ENCODE measurements around the gene ERC2.

The ERC2 gene

GRCh38 chr3:56107157-56107556 is 361.1 kb downstream of the ERC2 start:
- H3K9ac ChIP-seq (ENCODE audit: low read depth in 1 of 2, low read length in 2 of 2): no peak overlapping the region
- no peaks in the 10 kb centered on the region for H3K36me3 ChIP-seq (ENCODE audit: control insufficient read depth in 2 of 2, insufficient read depth in 2 of 2, low read length in 2 of 2)
- no peak overlapping the region for H3K27ac ChIP-seq (ENCODE audit: low read depth in 2 of 2, low read length in 2 of 2)
- H3K4me1 ChIP-seq (ENCODE audit: control insufficient read depth in 2 of 2, insufficient read depth in 2 of 2, low read length in 2 of 2): no peaks in the 10 kb centered on the region
- H3K4me3 ChIP-seq (ENCODE audit: low read length in 2 of 2): no peak overlapping the region
- H3K9me3 ChIP-seq (ENCODE audit: control insufficient read depth in 2 of 2, low read length in 2 of 2): no peaks in the 10 kb centered on the region
- no peaks in the 10 kb centered on the region for H3K27me3 ChIP-seq (ENCODE audit: control insufficient read depth in 2 of 2, insufficient read depth in 2 of 2, low read length in 2 of 2)

DNA sequence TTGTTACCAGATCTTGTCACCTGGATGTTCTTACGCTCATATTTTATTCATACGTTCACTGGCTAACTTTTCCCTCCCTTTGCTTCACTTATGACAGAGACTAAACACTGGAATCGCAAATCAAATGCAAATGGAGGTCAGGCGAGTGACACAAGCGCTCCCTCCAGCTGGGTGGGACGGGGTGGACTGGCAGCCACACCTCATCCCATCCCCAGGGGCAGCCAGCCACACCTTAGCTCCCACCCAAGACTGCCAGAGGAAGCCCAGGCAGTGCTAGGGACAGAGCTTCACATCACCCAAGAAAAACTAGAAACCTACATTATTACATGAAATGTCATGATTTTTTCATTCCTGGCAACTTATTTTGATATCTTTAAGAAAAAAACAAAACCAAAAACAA is 366.2 kb downstream of the ERC2 start:
- Histone ChIP-seq H3K27me3 (ENCODE audit: control insufficient read depth in 2 of 2, insufficient read depth in 2 of 2, low read length in 2 of 2) (no peaks in the 10 kb centered on the region), H3K9me3 (ENCODE audit: control insufficient read depth in 2 of 2, low read length in 2 of 2) (no peaks in the 10 kb centered on the region), H3K9ac (ENCODE audit: low read depth in 1 of 2, low read length in 2 of 2) (no peak overlapping the region), H3K27ac (ENCODE audit: low read depth in 2 of 2, low read length in 2 of 2) (no peak overlapping the region), H3K36me3 (ENCODE audit: control insufficient read depth in 2 of 2, insufficient read depth in 2 of 2, low read length in 2 of 2) (no peaks in the 10 kb centered on the region), H3K4me3 (ENCODE audit: low read length in 2 of 2) (no peak overlapping the region), H3K4me1 (ENCODE audit: control insufficient read depth in 2 of 2, insufficient read depth in 2 of 2, low read length in 2 of 2) (no peaks in the 10 kb centered on the region)

DNA sequence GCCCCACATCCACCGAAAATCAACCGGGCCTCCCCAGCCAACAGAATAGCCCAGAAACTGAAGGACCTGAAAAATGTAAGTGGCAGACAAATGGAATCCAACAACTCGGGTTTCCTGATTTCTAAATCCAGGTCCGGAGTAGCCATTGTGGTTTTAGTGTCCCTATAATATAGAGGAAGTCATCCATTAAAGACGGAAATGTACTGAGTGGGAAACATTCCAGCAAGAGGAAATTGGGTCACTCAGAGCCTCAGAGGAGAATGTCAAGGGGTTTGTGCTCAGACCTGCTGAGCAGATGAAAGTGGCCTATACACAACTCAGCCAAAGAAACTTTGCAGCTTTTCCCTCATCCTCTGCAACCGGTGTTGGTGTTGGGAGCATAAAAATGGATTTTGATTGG is 366.7 kb downstream of the ERC2 start:
- Histone ChIP-seq H3K9me3 (ENCODE audit: control insufficient read depth in 2 of 2, low read length in 2 of 2) (no peaks in the 10 kb centered on the region), H3K4me3 (ENCODE audit: low read length in 2 of 2) (no peak overlapping the region), H3K4me1 (ENCODE audit: control insufficient read depth in 2 of 2, insufficient read depth in 2 of 2, low read length in 2 of 2) (no peaks in the 10 kb centered on the region), H3K36me3 (ENCODE audit: control insufficient read depth in 2 of 2, insufficient read depth in 2 of 2, low read length in 2 of 2) (no peaks in the 10 kb centered on the region), H3K27ac (ENCODE audit: low read depth in 2 of 2, low read length in 2 of 2) (no peak overlapping the region), H3K9ac (ENCODE audit: low read depth in 1 of 2, low read length in 2 of 2) (no peak overlapping the region), H3K27me3 (ENCODE audit: control insufficient read depth in 2 of 2, insufficient read depth in 2 of 2, low read length in 2 of 2) (no peaks in the 10 kb centered on the region)

DNA sequence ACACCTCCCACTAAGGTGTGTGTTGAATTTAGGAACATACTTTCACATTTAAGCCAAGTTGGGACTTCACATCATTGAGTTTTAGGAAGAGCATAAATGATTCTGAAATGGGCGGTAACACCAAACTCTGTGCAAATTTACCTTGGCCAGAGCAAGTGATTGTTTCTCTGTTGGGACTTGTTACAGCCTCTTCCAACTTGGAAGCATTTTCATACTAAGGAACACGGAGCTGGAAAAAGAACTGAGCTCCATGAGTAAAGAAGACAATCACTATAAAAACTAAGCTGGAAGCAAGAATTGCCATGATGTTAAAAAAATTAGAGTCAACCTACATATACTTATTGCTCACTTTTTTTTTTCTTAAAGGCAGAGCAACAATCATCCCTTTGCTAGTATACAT is 371.3 kb downstream of the ERC2 start:
- H3K9ac ChIP-seq (ENCODE audit: low read depth in 1 of 2, low read length in 2 of 2): no peak overlapping the region
- no peaks in the 10 kb centered on the region for H3K36me3 ChIP-seq (ENCODE audit: control insufficient read depth in 2 of 2, insufficient read depth in 2 of 2, low read length in 2 of 2)
- no peaks in the 10 kb centered on the region for H3K4me1 ChIP-seq (ENCODE audit: control insufficient read depth in 2 of 2, insufficient read depth in 2 of 2, low read length in 2 of 2)
- H3K9me3 ChIP-seq (ENCODE audit: control insufficient read depth in 2 of 2, low read length in 2 of 2): no peaks in the 10 kb centered on the region
- no peaks in the 10 kb centered on the region for H3K27me3 ChIP-seq (ENCODE audit: control insufficient read depth in 2 of 2, insufficient read depth in 2 of 2, low read length in 2 of 2)
- H3K4me3 ChIP-seq (ENCODE audit: low read length in 2 of 2): no peak overlapping the region
- no peak overlapping the region for H3K27ac ChIP-seq (ENCODE audit: low read depth in 2 of 2, low read length in 2 of 2)

DNA sequence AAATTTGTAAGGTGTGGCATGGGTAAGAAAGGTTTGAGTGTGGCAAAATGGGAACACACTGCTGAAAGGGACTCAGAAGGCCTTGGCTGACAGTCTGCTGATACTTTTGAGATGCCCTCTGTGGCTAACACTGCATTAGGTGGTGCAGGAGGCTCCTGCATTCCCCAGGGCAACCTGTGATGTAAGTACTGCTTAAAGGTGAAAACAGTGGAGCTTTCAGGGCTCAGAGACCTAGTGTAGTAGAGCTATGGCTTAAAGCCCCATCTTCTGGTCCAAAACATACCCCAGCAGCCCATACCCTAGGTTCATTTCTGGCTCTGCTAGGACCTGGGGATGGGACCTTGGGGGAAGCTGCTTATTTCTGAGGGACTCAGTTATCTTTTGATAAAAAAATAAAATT is 374.1 kb downstream of the ERC2 start:
- no peaks in the 10 kb centered on the region for H3K4me1 ChIP-seq (ENCODE audit: control insufficient read depth in 2 of 2, insufficient read depth in 2 of 2, low read length in 2 of 2)
- H3K4me3 ChIP-seq (ENCODE audit: low read length in 2 of 2): no peak overlapping the region
- no peak overlapping the region for H3K27ac ChIP-seq (ENCODE audit: low read depth in 2 of 2, low read length in 2 of 2)

GRCh38 chr3:56089739-56090138 is 378.5 kb downstream of the ERC2 start:
- Histone ChIP-seq H3K9me3 (ENCODE audit: control insufficient read depth in 2 of 2, low read length in 2 of 2) (no peaks in the 10 kb centered on the region), H3K4me3 (ENCODE audit: low read length in 2 of 2) (no peak overlapping the region), H3K27me3 (ENCODE audit: control insufficient read depth in 2 of 2, insufficient read depth in 2 of 2, low read length in 2 of 2) (peaks cover 0 to 2% of the 10 kb centered on the region in 2 donors), H3K4me1 (ENCODE audit: control insufficient read depth in 2 of 2, insufficient read depth in 2 of 2, low read length in 2 of 2) (no peaks in the 10 kb centered on the region), H3K36me3 (ENCODE audit: control insufficient read depth in 2 of 2, insufficient read depth in 2 of 2, low read length in 2 of 2) (no peaks in the 10 kb centered on the region), H3K27ac (ENCODE audit: low read depth in 2 of 2, low read length in 2 of 2) (no peak overlapping the region), H3K9ac (ENCODE audit: low read depth in 1 of 2, low read length in 2 of 2) (no peak overlapping the region)

More for the DNA sequence above, 374.1 kb downstream of the ERC2 start:
- Histone ChIP-seq H3K9me3 (ENCODE audit: control insufficient read depth in 2 of 2, low read length in 2 of 2) (no peaks in the 10 kb centered on the region), H3K9ac (ENCODE audit: low read depth in 1 of 2, low read length in 2 of 2) (no peak overlapping the region), H3K27me3 (ENCODE audit: control insufficient read depth in 2 of 2, insufficient read depth in 2 of 2, low read length in 2 of 2) (peaks cover 0 to 2% of the 10 kb centered on the region in 2 donors), H3K36me3 (ENCODE audit: control insufficient read depth in 2 of 2, insufficient read depth in 2 of 2, low read length in 2 of 2) (no peaks in the 10 kb centered on the region)

- Histone ChIP-seq H3K27me3 (ENCODE audit: control insufficient read depth in 2 of 2, insufficient read depth in 2 of 2, low read length in 2 of 2) (peaks cover 0 to 2% of the 10 kb centered on the region in 2 donors), H3K27ac (ENCODE audit: low read depth in 2 of 2, low read length in 2 of 2) (no peak overlapping the region), H3K36me3 (ENCODE audit: control insufficient read depth in 2 of 2, insufficient read depth in 2 of 2, low read length in 2 of 2) (no peaks in the 10 kb centered on the region), H3K4me1 (ENCODE audit: control insufficient read depth in 2 of 2, insufficient read depth in 2 of 2, low read length in 2 of 2) (no peaks in the 10 kb centered on the region), H3K9me3 (ENCODE audit: control insufficient read depth in 2 of 2, low read length in 2 of 2) (no peaks in the 10 kb centered on the region), H3K9ac (ENCODE audit: low read depth in 1 of 2, low read length in 2 of 2) (no peak overlapping the region), H3K4me3 (ENCODE audit: low read length in 2 of 2) (no peak overlapping the region)
Observed at GRCh38 chr3:56087451-56088053, 380.7 kb downstream of the ERC2 start.

DNA sequence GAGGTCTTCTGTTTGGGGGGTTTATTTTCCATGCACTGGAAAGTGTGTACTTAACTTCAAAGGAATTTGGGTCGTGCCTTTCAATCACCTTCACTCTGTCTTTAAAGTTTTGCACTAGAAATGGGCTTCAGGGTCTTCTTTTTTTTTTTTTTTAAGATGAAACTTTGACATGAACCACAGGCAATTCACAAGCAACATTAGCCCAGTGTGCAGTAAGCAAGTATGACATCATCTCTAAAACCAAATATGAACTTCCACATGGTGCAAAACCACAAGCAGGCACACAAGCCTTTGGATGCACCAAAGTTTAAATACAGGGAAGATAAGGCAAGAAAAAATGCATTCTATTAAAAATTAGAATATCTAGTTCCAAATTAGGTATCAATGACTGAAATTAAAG is 381.9 kb downstream of the ERC2 start:
- H3K9ac ChIP-seq (ENCODE audit: low read depth in 1 of 2, low read length in 2 of 2): no peak overlapping the region
- no peaks in the 10 kb centered on the region for H3K9me3 ChIP-seq (ENCODE audit: control insufficient read depth in 2 of 2, low read length in 2 of 2)
- no peaks in the 10 kb centered on the region for H3K4me1 ChIP-seq (ENCODE audit: control insufficient read depth in 2 of 2, insufficient read depth in 2 of 2, low read length in 2 of 2)
- H3K27me3 ChIP-seq (ENCODE audit: control insufficient read depth in 2 of 2, insufficient read depth in 2 of 2, low read length in 2 of 2): peaks cover 0 to under 1% of the 10 kb centered on the region in 2 donors
- no peak overlapping the region for H3K27ac ChIP-seq (ENCODE audit: low read depth in 2 of 2, low read length in 2 of 2)
- H3K4me3 ChIP-seq (ENCODE audit: low read length in 2 of 2): no peak overlapping the region
- H3K36me3 ChIP-seq (ENCODE audit: control insufficient read depth in 2 of 2, insufficient read depth in 2 of 2, low read length in 2 of 2): no peaks in the 10 kb centered on the region

DNA sequence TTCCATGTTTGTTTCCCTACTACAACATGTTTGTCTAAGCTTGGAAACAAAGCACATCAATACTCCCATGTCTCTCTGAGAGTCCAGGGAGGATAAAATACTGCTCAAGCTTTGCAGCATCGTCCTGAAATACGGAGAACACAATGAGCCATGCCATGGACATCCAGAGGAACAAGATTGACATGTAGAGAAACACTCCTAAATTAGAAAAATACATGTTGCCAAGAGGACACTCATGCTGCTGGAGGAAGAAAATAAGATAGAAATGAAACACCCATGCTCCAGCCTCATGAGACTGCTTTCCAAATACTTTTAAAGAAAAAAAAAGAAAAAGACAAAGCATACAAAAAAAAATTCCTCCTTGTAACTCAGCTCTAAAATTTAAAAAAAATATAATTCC is 387.0 kb downstream of the ERC2 start:
- Histone ChIP-seq H3K4me1 (ENCODE audit: control insufficient read depth in 2 of 2, insufficient read depth in 2 of 2, low read length in 2 of 2) (no peaks in the 10 kb centered on the region), H3K9me3 (ENCODE audit: control insufficient read depth in 2 of 2, low read length in 2 of 2) (no peaks in the 10 kb centered on the region), H3K36me3 (ENCODE audit: control insufficient read depth in 2 of 2, insufficient read depth in 2 of 2, low read length in 2 of 2) (no peaks in the 10 kb centered on the region), H3K9ac (ENCODE audit: low read depth in 1 of 2, low read length in 2 of 2) (no peak overlapping the region), H3K4me3 (ENCODE audit: low read length in 2 of 2) (no peak overlapping the region), H3K27me3 (ENCODE audit: control insufficient read depth in 2 of 2, insufficient read depth in 2 of 2, low read length in 2 of 2) (no peaks in the 10 kb centered on the region), H3K27ac (ENCODE audit: low read depth in 2 of 2, low read length in 2 of 2) (no peak overlapping the region)

GRCh38 chr3:56076746-56077145 is 391.5 kb downstream of the ERC2 start:
- Histone ChIP-seq H3K4me1 (ENCODE audit: control insufficient read depth in 2 of 2, insufficient read depth in 2 of 2, low read length in 2 of 2) (no peaks in the 10 kb centered on the region), H3K27me3 (ENCODE audit: control insufficient read depth in 2 of 2, insufficient read depth in 2 of 2, low read length in 2 of 2) (no peaks in the 10 kb centered on the region), H3K27ac (ENCODE audit: low read depth in 2 of 2, low read length in 2 of 2) (no peak overlapping the region), H3K9me3 (ENCODE audit: control insufficient read depth in 2 of 2, low read length in 2 of 2) (no peaks in the 10 kb centered on the region), H3K36me3 (ENCODE audit: control insufficient read depth in 2 of 2, insufficient read depth in 2 of 2, low read length in 2 of 2) (no peaks in the 10 kb centered on the region), H3K4me3 (ENCODE audit: low read length in 2 of 2) (no peak overlapping the region), H3K9ac (ENCODE audit: low read depth in 1 of 2, low read length in 2 of 2) (no peak overlapping the region)

DNA sequence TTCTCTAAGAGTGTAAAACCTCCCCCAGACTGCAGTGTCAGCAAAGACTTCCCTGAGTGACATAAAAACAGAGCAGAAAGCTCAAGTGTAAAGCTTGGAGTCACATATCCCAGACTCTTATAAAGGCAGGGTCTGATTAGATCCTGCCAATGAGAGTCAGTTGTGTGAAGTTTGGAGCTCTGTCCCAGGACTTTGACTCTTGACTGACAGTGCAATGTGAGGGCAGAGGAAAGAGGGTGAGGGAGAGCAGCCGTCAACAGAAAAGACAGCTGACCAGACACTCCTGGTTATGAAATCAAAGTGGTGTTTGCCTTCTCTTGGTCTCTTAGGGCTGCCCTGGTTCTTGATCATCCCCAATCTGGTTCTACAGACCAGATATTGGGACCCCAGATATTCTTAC is 393.2 kb downstream of the ERC2 start:
- no peak overlapping the region for H3K9ac ChIP-seq (ENCODE audit: low read depth in 1 of 2, low read length in 2 of 2)
- no peak overlapping the region for H3K4me3 ChIP-seq (ENCODE audit: low read length in 2 of 2)
- H3K36me3 ChIP-seq (ENCODE audit: control insufficient read depth in 2 of 2, insufficient read depth in 2 of 2, low read length in 2 of 2): no peaks in the 10 kb centered on the region
- no peaks in the 10 kb centered on the region for H3K4me1 ChIP-seq (ENCODE audit: control insufficient read depth in 2 of 2, insufficient read depth in 2 of 2, low read length in 2 of 2)
- H3K27me3 ChIP-seq (ENCODE audit: control insufficient read depth in 2 of 2, insufficient read depth in 2 of 2, low read length in 2 of 2): no peaks in the 10 kb centered on the region
- no peak overlapping the region for H3K27ac ChIP-seq (ENCODE audit: low read depth in 2 of 2, low read length in 2 of 2)
- no peaks in the 10 kb centered on the region for H3K9me3 ChIP-seq (ENCODE audit: control insufficient read depth in 2 of 2, low read length in 2 of 2)
